ENCODE data around the gene ESPNL.

ESPNL gene

DNA sequence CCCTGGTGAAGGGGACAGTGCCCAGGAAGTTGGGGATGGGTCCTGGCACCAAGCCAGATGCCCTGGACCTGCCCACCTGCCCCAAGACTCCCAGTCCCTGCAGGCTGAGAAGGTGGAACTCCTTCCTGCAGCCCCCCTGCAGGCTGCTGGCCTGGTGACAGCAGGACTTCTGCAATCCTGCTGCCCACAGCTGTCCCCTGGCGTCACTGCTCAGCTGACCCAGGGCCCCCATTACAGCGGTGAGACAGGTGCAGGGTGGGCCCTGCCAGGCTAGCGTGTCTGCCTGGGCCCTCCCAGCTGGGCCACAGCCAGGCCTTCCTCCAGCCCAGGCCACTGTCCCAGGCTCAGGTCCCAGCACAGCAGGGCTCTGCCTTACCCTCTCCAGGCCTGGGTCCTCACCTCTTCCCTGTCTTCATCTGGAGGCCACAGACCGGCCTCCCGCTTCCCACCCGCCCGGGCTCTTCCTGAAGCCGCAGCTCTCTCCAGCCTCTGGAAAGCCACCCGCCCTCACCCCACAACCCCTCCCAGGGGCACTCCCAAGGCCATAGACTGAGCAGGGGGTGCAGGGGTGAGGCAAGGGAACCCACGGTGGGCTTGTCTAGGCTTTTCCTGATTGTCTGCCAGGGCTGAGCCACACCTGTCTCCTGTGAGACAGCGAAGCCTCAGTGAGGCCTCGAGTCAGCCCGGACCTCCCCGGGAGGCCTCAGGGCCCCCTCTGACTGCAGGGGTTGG lies 49.9 kb downstream of the ESPNL start:
- no peak for DNase-seq (ENCODE audit: low read depth)
- no peak overlapping the region for H3K4me3 ChIP-seq (ENCODE audit: control insufficient read depth, low read depth, low read length)
- TF ChIP-seq, protein P1, sequence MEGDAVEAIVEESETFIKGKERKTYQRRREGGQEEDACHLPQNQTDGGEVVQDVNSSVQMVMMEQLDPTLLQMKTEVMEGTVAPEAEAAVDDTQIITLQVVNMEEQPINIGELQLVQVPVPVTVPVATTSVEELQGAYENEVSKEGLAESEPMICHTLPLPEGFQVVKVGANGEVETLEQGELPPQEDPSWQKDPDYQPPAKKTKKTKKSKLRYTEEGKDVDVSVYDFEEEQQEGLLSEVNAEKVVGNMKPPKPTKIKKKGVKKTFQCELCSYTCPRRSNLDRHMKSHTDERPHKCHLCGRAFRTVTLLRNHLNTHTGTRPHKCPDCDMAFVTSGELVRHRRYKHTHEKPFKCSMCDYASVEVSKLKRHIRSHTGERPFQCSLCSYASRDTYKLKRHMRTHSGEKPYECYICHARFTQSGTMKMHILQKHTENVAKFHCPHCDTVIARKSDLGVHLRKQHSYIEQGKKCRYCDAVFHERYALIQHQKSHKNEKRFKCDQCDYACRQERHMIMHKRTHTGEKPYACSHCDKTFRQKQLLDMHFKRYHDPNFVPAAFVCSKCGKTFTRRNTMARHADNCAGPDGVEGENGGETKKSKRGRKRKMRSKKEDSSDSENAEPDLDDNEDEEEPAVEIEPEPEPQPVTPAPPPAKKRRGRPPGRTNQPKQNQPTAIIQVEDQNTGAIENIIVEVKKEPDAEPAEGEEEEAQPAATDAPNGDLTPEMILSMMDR (conservative IDR thresholded peaks at IDR 0.05; ENCODE audit: control insufficient read depth, insufficient read depth, low read depth, low read length) = no peak

DNA sequence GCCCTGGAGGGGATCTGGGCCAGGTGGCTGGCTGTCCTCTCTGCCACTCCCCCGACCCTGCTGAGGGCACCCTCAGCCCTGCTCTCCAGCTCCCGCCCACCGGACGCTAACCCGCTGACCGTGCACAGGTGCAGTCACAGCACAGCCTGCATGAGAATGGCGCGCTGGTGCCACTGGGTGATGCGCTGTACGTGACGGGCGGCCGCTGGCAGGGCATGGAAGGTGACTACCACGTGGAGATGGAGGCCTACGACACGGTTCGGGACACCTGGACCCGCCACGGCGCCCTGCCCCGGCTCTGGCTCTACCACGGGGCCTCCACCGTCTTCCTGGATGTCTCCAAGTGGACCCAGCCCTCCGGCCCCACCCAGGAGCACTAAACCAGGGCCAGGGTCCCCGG lies 50.5 kb downstream of the ESPNL start:
- H3K4me3 ChIP-seq (ENCODE audit: control insufficient read depth, low read depth, low read length) = no peak overlapping the region
- DNase-seq (ENCODE audit: low read depth) = no peak
- TF ChIP-seq, protein P1 (conservative IDR thresholded peaks at IDR 0.05; ENCODE audit: control insufficient read depth, insufficient read depth, low read depth, low read length) = no peak

DNA sequence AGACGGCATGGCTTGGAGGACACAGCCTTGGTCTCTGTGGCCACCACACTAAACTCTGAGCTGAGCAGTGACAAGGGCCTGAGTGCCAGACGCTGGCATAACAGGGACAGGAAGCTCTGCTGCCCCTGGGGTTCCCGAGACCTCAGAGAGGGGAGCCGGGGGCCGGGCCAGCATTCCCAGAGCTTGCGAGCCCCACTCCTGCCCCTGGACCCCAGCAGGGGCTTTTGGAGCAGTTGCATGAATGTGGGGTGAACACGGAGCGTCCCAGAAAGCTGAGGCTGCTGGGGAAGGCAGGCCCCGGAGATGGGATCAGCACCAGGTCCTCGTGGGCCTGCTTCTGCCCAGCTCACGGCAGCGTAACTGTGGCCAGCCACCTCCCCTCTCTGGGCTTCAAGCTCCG lies 51.1 kb downstream of the ESPNL start:
- DNase-seq (ENCODE audit: low read depth) = no peak
- H3K4me3 ChIP-seq (ENCODE audit: control insufficient read depth, low read depth, low read length) = no peak overlapping the region
- TF ChIP-seq, protein P1 (conservative IDR thresholded peaks at IDR 0.05; ENCODE audit: control insufficient read depth, insufficient read depth, low read depth, low read length) = no peak

DNA sequence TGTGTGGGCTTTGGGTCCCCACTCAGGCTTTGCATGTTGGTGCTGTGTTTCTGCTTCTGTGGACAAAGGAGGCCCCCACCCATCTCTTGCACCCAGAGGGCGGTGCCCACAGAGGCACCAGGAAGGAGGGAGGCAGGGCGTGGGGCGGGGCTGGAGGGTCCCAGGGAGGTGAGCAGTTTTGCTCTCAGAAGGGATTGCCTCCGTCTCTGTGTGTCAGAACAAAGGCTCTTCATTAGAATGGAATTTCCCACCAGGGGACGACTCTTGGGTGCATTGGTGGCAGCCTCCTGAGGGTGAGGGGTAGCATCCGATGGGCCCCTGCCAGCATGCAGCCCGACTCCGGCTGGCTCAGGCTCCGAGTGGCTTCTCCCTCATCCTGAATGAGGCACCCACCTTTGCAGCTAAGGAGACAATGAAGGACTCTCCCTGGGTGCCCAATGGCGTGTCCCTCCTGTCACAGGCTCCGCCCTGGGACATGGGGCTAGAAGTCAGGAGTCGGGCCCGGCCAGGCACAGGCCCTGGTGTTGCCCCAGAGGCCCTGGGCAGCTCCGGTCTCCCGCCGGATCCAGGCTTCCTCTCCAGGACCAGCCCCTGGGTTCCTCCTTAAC lies 51.6 kb downstream of the ESPNL start:
- TF ChIP-seq, protein P1 (conservative IDR thresholded peaks at IDR 0.05; ENCODE audit: control insufficient read depth, insufficient read depth, low read depth, low read length) = no peak
- no peak overlapping the region for H3K4me3 ChIP-seq (ENCODE audit: control insufficient read depth, low read depth, low read length)
- no peak for DNase-seq (ENCODE audit: low read depth)

DNA sequence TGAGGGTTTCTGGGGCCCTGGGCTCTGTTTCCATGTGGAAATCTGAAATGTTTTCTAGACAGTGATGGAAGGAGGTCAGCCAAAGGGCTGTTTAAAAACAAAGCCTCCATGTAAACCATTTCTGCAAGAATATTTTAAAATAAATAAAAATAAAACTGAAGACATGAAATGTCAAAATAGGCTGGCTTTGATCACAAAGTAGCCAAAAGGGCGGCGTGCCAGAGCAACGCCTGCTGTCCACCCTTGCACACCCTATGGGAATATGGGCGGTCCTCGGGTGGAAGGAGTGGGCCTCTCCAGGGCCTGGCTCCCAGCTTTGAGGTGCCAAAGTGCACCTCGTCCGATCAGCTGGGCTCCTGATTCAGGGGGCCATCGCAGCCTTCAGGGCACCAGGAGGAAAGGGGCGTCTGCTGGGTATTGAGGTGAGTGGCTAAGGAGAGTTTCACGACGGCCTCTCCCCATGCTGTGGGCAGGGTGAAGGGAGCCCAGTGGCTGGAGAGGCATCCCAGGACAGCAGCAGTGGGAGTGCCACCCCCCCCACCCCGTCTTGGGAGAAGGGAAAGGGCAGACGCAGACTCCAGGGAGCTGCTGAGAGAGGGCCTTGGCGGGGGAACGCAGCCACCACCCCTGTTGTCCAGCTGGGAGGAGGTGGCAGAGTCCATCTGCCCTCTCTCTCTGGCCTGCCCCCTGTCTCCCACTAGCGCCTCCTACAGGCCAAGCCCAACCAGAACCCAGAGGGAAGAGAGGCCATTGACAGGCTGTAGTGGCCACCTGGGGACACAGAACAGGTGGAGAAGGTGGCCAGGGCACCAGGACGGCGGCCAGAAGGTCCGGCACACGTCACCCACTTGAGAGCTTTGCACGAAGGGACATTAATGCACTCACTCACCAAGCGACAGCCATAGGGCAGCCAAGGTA lies 52.9 kb downstream of the ESPNL start:
- TF ChIP-seq, protein P1 (conservative IDR thresholded peaks at IDR 0.05; ENCODE audit: control insufficient read depth, insufficient read depth, low read depth, low read length) = no peak
- no peak for DNase-seq (ENCODE audit: low read depth)
- H3K4me3 ChIP-seq (ENCODE audit: control insufficient read depth, low read depth, low read length) = no peak overlapping the region

DNA sequence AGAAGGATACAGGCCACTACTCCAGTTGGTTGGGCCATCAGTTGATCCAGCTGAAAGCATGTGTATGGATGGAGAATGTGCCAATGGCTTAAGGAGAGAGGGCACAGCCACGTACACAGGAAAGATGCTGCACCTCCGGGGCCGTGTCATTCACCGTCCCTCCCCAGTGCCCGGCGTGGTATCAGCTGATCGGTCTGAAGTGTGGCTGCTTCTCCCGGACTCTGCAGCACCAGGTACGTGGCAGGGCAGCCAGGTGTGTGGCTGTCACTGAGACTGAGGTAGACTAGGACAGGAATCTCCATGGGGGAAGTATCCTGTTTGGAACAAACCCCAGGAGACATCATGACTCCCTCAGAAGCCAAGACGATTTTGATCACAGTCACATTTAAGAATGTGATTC lies 54.4 kb downstream of the ESPNL start:
- TF ChIP-seq, protein P1 (conservative IDR thresholded peaks at IDR 0.05; ENCODE audit: control insufficient read depth, insufficient read depth, low read depth, low read length) = no peak
- H3K4me3 ChIP-seq (ENCODE audit: control insufficient read depth, low read depth, low read length) = no peak overlapping the region
- no peak for DNase-seq (ENCODE audit: low read depth)

All from fibroblast of mammary gland (primary cell).